ENCODE results near the gene ACVR1B. TPM values are rescaled to one million over a fixed set of nuclear protein-coding genes. Genes with fewer than 3 reads are reported as not detected.

ACVR1B gene
- total RNA-seq, 4 donors from 2014 or later = 67.4 to 87.0 (median 80.5) TPM

DNA sequence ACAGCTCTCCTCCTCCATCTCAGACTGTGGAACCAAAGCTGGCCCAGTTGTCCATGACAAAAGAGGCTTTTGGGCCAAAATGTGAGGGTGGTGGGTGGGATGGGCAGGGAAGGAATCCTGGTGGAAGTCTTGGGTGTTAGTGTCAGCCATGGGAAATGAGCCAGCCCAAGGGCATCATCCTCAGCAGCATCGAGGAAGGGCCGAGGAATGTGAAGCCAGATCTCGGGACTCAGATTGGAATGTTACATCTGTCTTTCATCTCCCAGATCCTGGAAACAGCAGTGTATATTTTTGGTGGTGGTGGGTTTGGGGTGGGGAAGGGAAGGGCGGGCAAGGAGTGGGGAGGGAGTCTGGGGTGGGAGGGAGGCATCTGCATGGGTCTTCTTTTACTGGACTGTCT, 43.5 kb downstream of the ACVR1B start:
- TF ChIP-seq, protein P1, sequence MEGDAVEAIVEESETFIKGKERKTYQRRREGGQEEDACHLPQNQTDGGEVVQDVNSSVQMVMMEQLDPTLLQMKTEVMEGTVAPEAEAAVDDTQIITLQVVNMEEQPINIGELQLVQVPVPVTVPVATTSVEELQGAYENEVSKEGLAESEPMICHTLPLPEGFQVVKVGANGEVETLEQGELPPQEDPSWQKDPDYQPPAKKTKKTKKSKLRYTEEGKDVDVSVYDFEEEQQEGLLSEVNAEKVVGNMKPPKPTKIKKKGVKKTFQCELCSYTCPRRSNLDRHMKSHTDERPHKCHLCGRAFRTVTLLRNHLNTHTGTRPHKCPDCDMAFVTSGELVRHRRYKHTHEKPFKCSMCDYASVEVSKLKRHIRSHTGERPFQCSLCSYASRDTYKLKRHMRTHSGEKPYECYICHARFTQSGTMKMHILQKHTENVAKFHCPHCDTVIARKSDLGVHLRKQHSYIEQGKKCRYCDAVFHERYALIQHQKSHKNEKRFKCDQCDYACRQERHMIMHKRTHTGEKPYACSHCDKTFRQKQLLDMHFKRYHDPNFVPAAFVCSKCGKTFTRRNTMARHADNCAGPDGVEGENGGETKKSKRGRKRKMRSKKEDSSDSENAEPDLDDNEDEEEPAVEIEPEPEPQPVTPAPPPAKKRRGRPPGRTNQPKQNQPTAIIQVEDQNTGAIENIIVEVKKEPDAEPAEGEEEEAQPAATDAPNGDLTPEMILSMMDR (IDR thresholded peaks at IDR 0.05) = no peak
- no peak for TF ChIP-seq POLR2A (IDR thresholded peaks at IDR 0.05)
- 66 to 84% methylated on average over 4 of the region's 4 CpGs for WGBS, 2 donors
- DNase-seq (ENCODE audit: low spot score in 2 of 2) = no peak
- intact Hi-C loops (cut with DNase I; ENCODE audit: low total_unique reads) = no loop called here
- H3K4me3 ChIP-seq (ENCODE audit: low read depth, poor library complexity, severe bottlenecking) = no peak overlapping the region

DNA sequence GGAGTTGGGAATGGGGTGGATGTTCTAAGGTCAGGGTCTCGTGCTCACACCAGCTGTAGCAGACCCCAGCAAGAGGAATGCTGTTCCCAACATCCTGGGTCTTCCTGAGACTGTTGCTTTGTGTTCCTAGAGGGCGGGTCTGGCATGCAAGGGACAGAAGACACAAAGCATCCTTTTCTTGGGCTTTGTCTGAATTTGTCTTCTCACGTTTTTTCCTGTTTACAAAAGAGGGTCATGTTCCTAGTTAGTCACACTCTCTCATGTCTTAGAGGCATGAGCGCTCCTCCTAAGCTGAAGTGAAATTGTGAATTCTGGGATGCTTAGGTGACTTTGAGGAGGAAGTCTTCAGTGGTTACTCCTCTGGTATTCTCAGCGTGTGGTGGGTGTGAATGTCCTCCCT, 45.6 kb downstream of the ACVR1B start:
- intact Hi-C loops (cut with DNase I; ENCODE audit: low total_unique reads) = no loop called here

DNA sequence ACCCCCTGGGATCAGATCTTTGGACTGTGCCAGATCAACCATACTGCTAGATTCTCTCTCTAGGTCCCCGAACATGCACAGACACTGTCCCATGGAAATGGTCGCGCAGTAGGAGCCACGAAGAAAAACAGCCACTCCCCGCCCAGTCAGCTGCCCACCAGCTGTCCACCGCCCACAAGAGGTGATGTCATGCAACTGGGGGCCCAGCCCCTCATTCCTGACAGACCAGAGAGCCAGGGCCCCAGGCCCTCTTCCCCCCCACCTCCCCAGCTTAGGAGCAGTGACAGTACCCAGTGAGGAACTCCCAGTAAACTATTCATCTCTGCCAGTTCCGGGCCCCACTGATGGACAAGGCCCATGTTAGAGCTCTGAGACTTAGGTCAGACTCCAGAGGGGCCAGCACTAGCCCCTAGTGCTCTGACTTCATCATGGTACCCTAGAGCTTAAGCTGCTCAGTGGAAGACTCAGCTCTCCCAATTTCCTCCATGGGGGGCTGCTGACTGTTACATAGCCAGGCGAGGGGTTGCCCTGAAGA, 51.6 kb downstream of the ACVR1B start:
- DNase-seq (ENCODE audit: low spot score in 2 of 2) = no peak
- WGBS, 2 donors = 81 to 83% methylated on average over 8 of the region's 8 CpGs
- TF ChIP-seq, protein P1 (IDR thresholded peaks at IDR 0.05) = no peak
- TF ChIP-seq POLR2A (IDR thresholded peaks at IDR 0.05) = no peak
- H3K4me3 ChIP-seq (ENCODE audit: low read depth, poor library complexity, severe bottlenecking) = no peak overlapping the region
- intact Hi-C loops (cut with DNase I; ENCODE audit: low total_unique reads) = no loop called here

More for the DNA sequence above, 45.6 kb downstream of the ACVR1B start:
- TF ChIP-seq, protein P1 (IDR thresholded peaks at IDR 0.05) = no peak
- TF ChIP-seq POLR2A (IDR thresholded peaks at IDR 0.05) = no peak
- no peak for DNase-seq (ENCODE audit: low spot score in 2 of 2)
- 86 to 87% methylated on average over 5 of the region's 5 CpGs for WGBS, 2 donors
- no peak overlapping the region for H3K4me3 ChIP-seq (ENCODE audit: low read depth, poor library complexity, severe bottlenecking)

DNA sequence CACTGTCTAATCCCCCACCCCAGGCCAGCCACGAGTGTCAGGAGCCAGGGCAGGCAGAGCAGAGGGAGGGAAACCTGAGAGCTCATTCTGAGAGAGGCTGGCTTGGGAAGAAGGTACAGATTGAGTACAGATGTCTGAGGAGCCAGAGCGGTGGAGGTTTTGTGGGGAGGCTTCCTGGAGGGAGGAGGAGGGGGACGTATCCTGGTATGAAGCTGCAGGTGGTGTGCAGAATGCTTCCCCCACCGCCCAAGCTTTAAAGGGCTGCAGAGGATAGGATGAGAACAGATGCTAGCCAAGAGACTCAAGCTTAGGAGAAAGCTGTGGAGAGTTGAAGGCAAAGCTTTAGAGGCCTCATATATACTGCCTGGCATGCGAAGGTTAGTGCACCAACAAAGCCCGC, 52.1 kb downstream of the ACVR1B start:
- TF ChIP-seq, protein P1 (IDR thresholded peaks at IDR 0.05) = no peak
- TF ChIP-seq POLR2A (IDR thresholded peaks at IDR 0.05) = no peak
- intact Hi-C loops (cut with DNase I; ENCODE audit: low total_unique reads) = no loop called here
- 72 to 82% methylated on average over 6 of the region's 6 CpGs for WGBS, 2 donors

DNA sequence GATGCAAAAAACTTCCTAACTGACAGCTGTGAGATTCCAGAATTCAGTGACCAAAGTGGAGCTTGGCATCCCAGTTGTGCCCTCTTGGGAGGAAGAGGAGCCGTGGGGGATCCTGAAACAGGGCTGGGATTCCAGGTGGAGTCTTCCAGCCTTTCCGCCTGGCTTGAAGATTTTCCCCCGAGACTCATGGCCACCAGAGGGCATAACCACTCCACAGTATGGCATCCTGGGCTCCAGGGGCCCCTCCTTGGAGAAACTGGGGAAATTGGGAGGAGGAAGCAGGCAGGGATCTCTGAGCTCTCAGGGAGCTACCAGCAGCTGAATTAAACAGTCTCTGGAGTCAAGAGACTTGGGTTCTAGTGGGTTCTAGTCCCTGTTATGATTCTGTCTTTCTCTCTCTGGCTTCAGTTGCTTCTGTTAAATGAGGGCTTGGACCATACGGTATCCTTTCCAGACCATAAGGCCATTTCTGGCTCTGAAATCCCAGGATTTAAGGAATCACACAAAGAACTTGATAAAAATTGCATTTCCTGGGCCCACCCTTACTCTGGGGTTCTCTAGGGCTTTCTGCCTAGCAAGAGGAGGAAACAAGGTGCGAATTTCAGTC, 52.6 kb downstream of the ACVR1B start:
- no peak for TF ChIP-seq POLR2A (IDR thresholded peaks at IDR 0.05)
- TF ChIP-seq, protein P1 (IDR thresholded peaks at IDR 0.05) = no peak
- WGBS, 2 donors = 48 to 57% methylated on average over 5 of the region's 5 CpGs
- intact Hi-C loops (cut with DNase I; ENCODE audit: low total_unique reads) = no loop called here
- no peak overlapping the region for H3K4me3 ChIP-seq (ENCODE audit: low read depth, poor library complexity, severe bottlenecking)
- DNase-seq (ENCODE audit: low spot score in 2 of 2) = no peak

More for the DNA sequence above, 52.1 kb downstream of the ACVR1B start:
- no peak overlapping the region for H3K4me3 ChIP-seq (ENCODE audit: low read depth, poor library complexity, severe bottlenecking)
- no peak for DNase-seq (ENCODE audit: low spot score in 2 of 2)
